SK-N-SH (cell line): ENCODE data around the gene KRT20. TPM values are rescaled to one million over a fixed set of nuclear protein-coding genes. Genes with fewer than 3 reads are reported as not detected.

ENCODE experiments used
- CTCF ChIA-PET: fragments of 300-600, 350-600 bp; formaldehyde crosslinking; extraction: SDS; loops from one replicate; lab custom pipeline; 2021; lab: Yijun Ruan, JAX
- POLR2A ChIA-PET: fragments of 350-600 bp; sonication (Branson Sonifier 250); formaldehyde crosslinking; extraction: SDS; loops from one replicate; lab custom pipeline; 2020; ENCODE audit warnings: antibody characterized with exemption, inconsistent platforms; lab: Yijun Ruan, JAX
- DNase-seq: peaks from one replicate; pipeline ENCODE4 v3.0.0; 2012
- H2AFZ ChIP-seq: fragments of 200-600 bp; sonication (generic); 2 replicates; pipeline ENCODE4 v1.8.1; 2016; ENCODE audit warnings: antibody characterized with exemption, mild to moderate bottlenecking, low read depth
- H3F3A ChIP-seq: fragments of 200-600 bp; sonication (generic); replicated peaks from 2 replicates; pipeline ENCODE3; 2016; ENCODE audit warnings: antibody characterized with exemption, mild to moderate bottlenecking; ENCODE audit not compliant: insufficient read depth
- H3K27ac ChIP-seq, 2 experiments: fragments of 200-500 bp in 1 of 2; fragments of 200-600 bp in 1 of 2; sonication (Bioruptor generic) in 1 of 2; sonication (generic), shearing (Covaris generic) in 1 of 2; 2 replicates each; pipeline versions ENCODE4 v1.5.1 to v1.6.1; 2014 to 2016; ENCODE audit warnings: low read depth in 2 of 2, inconsistent platforms in 1 of 2, low read length in 1 of 2, mild to moderate bottlenecking in 1 of 2, mixed read lengths in 1 of 2
- H3K27me3 ChIP-seq: fragments of 200-600 bp; sonication (generic), shearing (Covaris generic); 2 replicates; pipeline ENCODE4 v1.6.1; 2016; ENCODE audit warnings: mixed run types; ENCODE audit not compliant: insufficient read depth
- H3K36me3 ChIP-seq, 2 experiments: fragments of 200-500 bp in 1 of 2; fragments of 200-600 bp in 1 of 2; sonication (Bioruptor generic) in 1 of 2; sonication (generic) in 1 of 2; replicated peaks in 1 of 2; 2 replicates each; pipeline versions ENCODE3 to v1.5.1; 2014 to 2016; ENCODE audit warnings: low read length in 1 of 2, mild to moderate bottlenecking in 1 of 2; ENCODE audit not compliant: insufficient read depth in 2 of 2, control insufficient read depth in 1 of 2
- H3K4me1 ChIP-seq, 2 experiments: fragments of 200-500 bp in 1 of 2; fragments of 200-600 bp in 1 of 2; sonication (Bioruptor generic) in 1 of 2; sonication (generic), shearing (Covaris generic) in 1 of 2; 2 replicates each; pipeline versions ENCODE4 v1.5.1 to v1.6.1; 2014 to 2016; ENCODE audit warnings: low read depth in 1 of 2, low read length in 1 of 2, mixed run types in 1 of 2; ENCODE audit not compliant: insufficient read depth in 2 of 2, control insufficient read depth in 1 of 2
- H3K4me2 ChIP-seq: fragments of 200-600 bp; sonication (generic), shearing (Covaris generic); 2 replicates; pipeline ENCODE4 v1.6.1; 2017; ENCODE audit warnings: mixed run types
- H3K4me3 ChIP-seq, 2 experiments: fragments of 200-500 bp in 1 of 2; fragments of 200-600 bp in 1 of 2; sonication (Bioruptor generic) in 1 of 2; sonication (generic), shearing (Covaris generic) in 1 of 2; 2 replicates each; pipeline versions ENCODE4 v1.5.1 to v1.8.1; 2014 to 2016; ENCODE audit warnings: low read depth in 2 of 2, inconsistent platforms in 1 of 2, low read length in 1 of 2, mild to moderate bottlenecking in 1 of 2, mixed read lengths in 1 of 2, moderate library complexity in 1 of 2
- H3K79me2 ChIP-seq: fragments of 200-600 bp; sonication (generic); 2 replicates; pipeline ENCODE4 v1.8.1; 2017; ENCODE audit warnings: mild to moderate bottlenecking; ENCODE audit not compliant: insufficient read depth
- H3K9ac ChIP-seq: fragments of 200-600 bp; sonication (generic); 2 replicates; pipeline ENCODE4 v1.6.1; 2017; ENCODE audit warnings: mixed run types
- H3K9me2 ChIP-seq: fragments of 200-600 bp; sonication (generic); 2 replicates; pipeline ENCODE4 v1.6.1; 2017; ENCODE audit warnings: mixed run types
- H3K9me3 ChIP-seq: fragments of 200-600 bp; sonication (generic); 2 replicates; pipeline ENCODE4 v1.6.1; 2017; ENCODE audit warnings: mixed run types, mild to moderate bottlenecking, moderate library complexity
- H4K20me1 ChIP-seq: fragments of 200-600 bp; sonication (generic); 2 replicates; pipeline ENCODE4 v1.6.1; 2017; ENCODE audit warnings: mild to moderate bottlenecking, mixed run types; ENCODE audit not compliant: insufficient read depth
- CHD2 ChIP-seq: fragments of 150-350 bp; IDR thresholded peaks from 2 replicates; pipeline ENCODE4 v1.6.1; 2018; ENCODE audit warnings: low read length; ENCODE audit not compliant: partially characterized antibody
- CTCF ChIP-seq: fragments of 200-600 bp; sonication (generic); IDR thresholded peaks from 2 replicates; pipeline ENCODE4 v1.6.1; 2017; ENCODE audit warnings: antibody characterized with exemption, mild to moderate bottlenecking, moderate library complexity
- ELF1 ChIP-seq: IDR thresholded peaks from 2 replicates; pipeline ENCODE4 v1.4.0; 2012
- EP300 ChIP-seq, 2 experiments: IDR thresholded peaks; 2 replicates each; pipeline versions ENCODE4 v1.4.0 to v1.6.1; 2012; ENCODE audit warnings: borderline replicate concordance in 1 of 2, low read depth in 1 of 2, low read length in 1 of 2
- FOSL2 ChIP-seq: IDR thresholded peaks from 2 replicates; pipeline ENCODE4 v1.4.0; 2012; ENCODE audit warnings: low read depth, mild to moderate bottlenecking, moderate library complexity, borderline replicate concordance
- FOXJ3 ChIP-seq: sonication (generic); formaldehyde crosslinking; IDR thresholded peaks from 2 replicates; pipeline ENCODE4 v1.5.1; 2020; ENCODE audit warnings: mild to moderate bottlenecking, missing genetic modification reagents
- GATA2 ChIP-seq: sonication (generic); formaldehyde crosslinking; IDR thresholded peaks from 2 replicates; pipeline ENCODE4 v1.5.0; 2020; ENCODE audit warnings: mild to moderate bottlenecking, missing genetic modification reagents
- JUND ChIP-seq: IDR thresholded peaks from 2 replicates; pipeline ENCODE4 v1.4.0; 2012
- MAX ChIP-seq: IDR thresholded peaks from 2 replicates; pipeline ENCODE4 v1.4.0; 2012; ENCODE audit warnings: low read depth
- NRF1 ChIP-seq: IDR thresholded peaks from 2 replicates; pipeline ENCODE4 v1.6.1; 2012; ENCODE audit warnings: low read depth, mild to moderate bottlenecking, low read length
- RAD21 ChIP-seq: IDR thresholded peaks from 2 replicates; pipeline ENCODE4 v1.6.1; 2012; ENCODE audit warnings: mild to moderate bottlenecking, low read length
- RFX5 ChIP-seq: IDR thresholded peaks from 2 replicates; pipeline ENCODE4 v1.6.1; 2012; ENCODE audit warnings: mild to moderate bottlenecking, improper control_type of control experiment, low read length
- SMC3 ChIP-seq: IDR thresholded peaks from 2 replicates; pipeline ENCODE4 v1.6.1; 2012; ENCODE audit warnings: low read depth, low read length, improper control_type of control experiment
- USF1 ChIP-seq: IDR thresholded peaks from 2 replicates; pipeline ENCODE4 v1.4.0; 2012; ENCODE audit warnings: low read depth, borderline replicate concordance
- YY1 ChIP-seq: IDR thresholded peaks from 2 replicates; pipeline ENCODE4 v1.4.0; 2012; ENCODE audit warnings: low read depth, mild to moderate bottlenecking
- ZBTB33 ChIP-seq: IDR thresholded peaks from 2 replicates; pipeline ENCODE4 v1.4.0; 2012; ENCODE audit warnings: low read depth, borderline replicate concordance
- WGBS: methylation state at CpG from one replicate; pipeline ENCODE4 v1.1.6; 2017; ENCODE audit warnings: low lambda C conversion rate; 5-methylcytosine and 5-hydroxymethylcytosine counted together
- polyA plus RNA-seq, 3 experiments: library from polyadenylated mRNA; depleted of rRNA; stranded (reverse); fragments of >200 nt; gene quantifications; 2 replicates each; pipeline ENCODE4 v1.2.3, GENCODE V29; 2012
- TF ChIP-seq, protein P1 (sequence below): fragments of 150-350 bp; IDR thresholded peaks from 2 replicates; pipeline ENCODE4 v1.6.1; 2017; ENCODE audit warnings: antibody characterized with exemption, low read length, low read depth, borderline replicate concordance

KRT20 gene
- polyA plus RNA-seq, 1 of the 3 experiments (the other 2 are of a cell fraction), result not detected

DNA sequence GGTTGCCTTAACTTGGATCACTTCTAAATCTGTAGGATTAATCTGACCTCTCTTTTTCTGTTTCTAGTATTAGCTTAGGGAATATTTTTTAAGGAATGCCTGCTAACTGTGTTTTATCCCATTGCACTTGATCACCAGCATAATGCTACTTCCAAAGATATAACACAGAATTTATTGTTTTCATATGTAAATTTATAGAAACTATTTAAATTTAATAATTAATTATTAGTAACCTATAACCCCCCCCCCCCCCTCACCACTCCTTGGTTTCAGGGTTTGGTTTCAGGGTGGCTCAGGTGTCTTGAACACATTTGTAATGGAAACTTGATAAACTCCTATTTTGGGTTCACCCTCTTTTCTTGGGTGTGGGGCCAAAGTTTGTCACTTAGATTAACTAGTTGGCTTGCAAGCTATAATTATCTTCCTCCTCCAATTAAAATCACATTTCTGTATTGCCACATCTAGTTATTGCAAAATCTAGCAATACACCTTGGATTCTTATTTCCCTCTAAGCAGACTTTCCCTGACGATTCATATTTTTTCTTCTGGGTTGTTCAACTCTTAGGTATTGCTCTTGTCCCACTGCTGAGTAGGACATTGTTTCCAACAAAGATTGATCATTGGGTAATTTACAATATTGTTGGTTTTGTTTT lies 36.3 kb downstream of the KRT20 start:
- Histone ChIP-seq H3K9me3 (no peaks in the 10 kb centered on the region), H4K20me1 (no peaks in the 10 kb centered on the region), H3K4me3 (no peak overlapping the region), H3K27ac (no peak overlapping the region), H3K4me2 (no peak overlapping the region), H3K79me2 (no peaks in the 10 kb centered on the region), H3K27me3 (peaks cover under 1% of the 10 kb centered on the region; the same call in 1 of the 2 replicates), H3K9ac (no peak overlapping the region), H3K4me1 (no peaks in the 10 kb centered on the region), H3K9me2 (no peaks in the 10 kb centered on the region), H3F3A (peaks cover 9% of the 10 kb centered on the region), H3K36me3 (no peaks in the 10 kb centered on the region), H2AFZ (no peak overlapping the region)
- POLR2A ChIA-PET, result no interaction called here
- no peak for DNase-seq
- TF ChIP-seq FOXJ3 (no peak), USF1 (no peak), GATA2 (no peak), EP300 (IDR thresholded peaks at IDR 0.05; ENCODE audit: borderline replicate concordance in 1 of 2, low read depth in 1 of 2, low read length in 1 of 2) (no peak), NRF1 (no peak), ZBTB33 (no peak), SMC3 (no peak), MAX (no peak), FOSL2 (no peak)
- TF ChIP-seq, protein P1, sequence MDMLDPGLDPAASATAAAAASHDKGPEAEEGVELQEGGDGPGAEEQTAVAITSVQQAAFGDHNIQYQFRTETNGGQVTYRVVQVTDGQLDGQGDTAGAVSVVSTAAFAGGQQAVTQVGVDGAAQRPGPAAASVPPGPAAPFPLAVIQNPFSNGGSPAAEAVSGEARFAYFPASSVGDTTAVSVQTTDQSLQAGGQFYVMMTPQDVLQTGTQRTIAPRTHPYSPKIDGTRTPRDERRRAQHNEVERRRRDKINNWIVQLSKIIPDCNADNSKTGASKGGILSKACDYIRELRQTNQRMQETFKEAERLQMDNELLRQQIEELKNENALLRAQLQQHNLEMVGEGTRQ, result no peak
- WGBS, result 11% methylated on average over 1 of the region's 1 CpG
- CTCF ChIA-PET, result interaction anchor here (3.2 kb wide), 1 partner anchor 700 kb away, joined by 12 read pairs; no protein-coding TSS in a partner anchor

- Histone ChIP-seq H3K79me2 (no peaks in the 10 kb centered on the region), H2AFZ (no peak overlapping the region), H3F3A (peaks cover 5% of the 10 kb centered on the region), H3K4me2 (no peak overlapping the region), H3K4me1 (no peaks in the 10 kb centered on the region), H4K20me1 (no peaks in the 10 kb centered on the region), H3K9me3 (no peaks in the 10 kb centered on the region), H3K27ac (no peak overlapping the region), H3K9me2 (no peaks in the 10 kb centered on the region), H3K4me3 (no peak overlapping the region), H3K27me3 (peaks cover 21% of the 10 kb centered on the region; the same call in 1 of the 2 replicates), H3K9ac (no peak overlapping the region), H3K36me3 (no peaks in the 10 kb centered on the region)
- POLR2A ChIA-PET, result no interaction called here
- no peak for DNase-seq
- CTCF ChIA-PET, result interaction anchor here (1.2 to 3.2 kb wide), 4 partner anchors 10 to 802 kb away, joined by 3 to 12 read pairs (median 4); no protein-coding TSS in a partner anchor
- 81% methylated on average over 1 of the region's 1 CpG for WGBS
- TF ChIP-seq CHD2 (no peak), GATA2 (no peak), NRF1 (no peak), RAD21 (no peak), YY1 (no peak), ZBTB33 (no peak), JUND (no peak), ELF1 (no peak), RFX5 (no peak), CTCF (no peak)
- TF ChIP-seq, protein P1, result no peak
These were observed 38.4 kb downstream of the KRT20 start for GRCh38 chr17:40846515-40847144.
